Lower leg skin (tissue), 4 donors: ENCODE measurements around the gene UBFD1. TPM values are rescaled to one million over a fixed set of nuclear protein-coding genes. Genes with fewer than 3 reads are reported as not detected.

Experiments
- DNase-seq, 2 donors: peaks; one replicate each; pipeline ENCODE4 v3.0.0-alpha.2; 2019; ENCODE audit warnings: low spot score in 2 of 2
- H3K4me3 ChIP-seq: fragments of 200-600 bp; sonication (generic); 2 replicates; pipeline ENCODE4 v1.5.1; 2017; ENCODE audit warnings: mild to moderate bottlenecking, low read depth; ENCODE audit not compliant: poor library complexity, severe bottlenecking
- POLR2A ChIP-seq, 2 donors: fragments of 450-650 bp; IDR thresholded peaks; one replicate each; pipeline ENCODE4 v1.6.1; 2016 to 2017; ENCODE audit warnings: antibody characterized with exemption in 2 of 2, mild to moderate bottlenecking in 1 of 2, moderate library complexity in 1 of 2
- WGBS, 2 donors: methylation state at CpG; one replicate each; pipeline ENCODE4 v1.1.5; 2018; 5-methylcytosine and 5-hydroxymethylcytosine counted together
- intact Hi-C: fragments of 100-400 bp; cut with DNase I; formaldehyde crosslinking; loops from one replicate; pipeline ENCODE4 v1.15.0; 2023; ENCODE audit warnings: low total_unique reads
- total RNA-seq, 4 donors: library from RNA; depleted of rRNA; stranded (reverse); fragments of >200 nt; gene quantifications; one replicate each; pipeline ENCODE4 v1.1.0, GENCODE V29; 2016
- TF ChIP-seq, protein P1 (sequence below), 3 donors: fragments of 450-650 bp; IDR thresholded peaks; one replicate each; pipeline ENCODE4 v1.5.1; 2016; ENCODE audit warnings: antibody characterized with exemption in 3 of 3, mild to moderate bottlenecking in 3 of 3, moderate library complexity in 2 of 3

UBFD1 gene
- total RNA-seq, 4 donors from 2014 or later: 32.5 to 61.3 (median 42.7) TPM

DNA sequence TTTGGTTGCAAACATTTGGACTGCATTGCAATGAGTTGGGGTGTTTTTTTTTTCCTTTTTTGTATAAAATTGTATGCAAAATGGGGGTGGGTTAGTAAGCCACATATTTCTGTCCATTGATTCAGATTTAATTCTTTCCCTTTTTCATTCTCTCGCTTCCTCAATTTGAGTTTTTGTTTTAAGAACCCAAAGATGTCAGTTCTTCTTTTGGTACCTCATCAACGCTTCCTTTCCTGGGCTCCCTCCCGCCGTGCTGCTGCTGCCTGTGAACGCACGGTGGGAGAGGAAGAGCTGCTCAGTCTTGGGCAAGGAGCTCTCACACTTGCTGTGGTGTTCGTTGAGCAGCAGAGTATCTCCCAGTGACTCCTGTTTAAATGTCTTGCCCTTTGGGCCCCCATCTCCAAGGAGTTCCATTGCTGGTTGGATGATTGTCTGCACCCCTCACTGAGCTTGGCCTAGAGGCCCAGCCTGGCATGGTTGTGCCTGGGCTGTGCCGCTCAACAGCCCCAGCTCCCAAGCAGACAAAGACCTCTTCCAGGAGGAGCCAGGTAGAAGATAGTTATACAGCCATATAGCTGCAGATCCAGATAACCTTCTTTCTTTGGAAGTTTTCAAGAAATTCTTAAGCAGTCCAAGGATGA, 13.6 kb downstream of the UBFD1 start:
- TF ChIP-seq, protein P1, sequence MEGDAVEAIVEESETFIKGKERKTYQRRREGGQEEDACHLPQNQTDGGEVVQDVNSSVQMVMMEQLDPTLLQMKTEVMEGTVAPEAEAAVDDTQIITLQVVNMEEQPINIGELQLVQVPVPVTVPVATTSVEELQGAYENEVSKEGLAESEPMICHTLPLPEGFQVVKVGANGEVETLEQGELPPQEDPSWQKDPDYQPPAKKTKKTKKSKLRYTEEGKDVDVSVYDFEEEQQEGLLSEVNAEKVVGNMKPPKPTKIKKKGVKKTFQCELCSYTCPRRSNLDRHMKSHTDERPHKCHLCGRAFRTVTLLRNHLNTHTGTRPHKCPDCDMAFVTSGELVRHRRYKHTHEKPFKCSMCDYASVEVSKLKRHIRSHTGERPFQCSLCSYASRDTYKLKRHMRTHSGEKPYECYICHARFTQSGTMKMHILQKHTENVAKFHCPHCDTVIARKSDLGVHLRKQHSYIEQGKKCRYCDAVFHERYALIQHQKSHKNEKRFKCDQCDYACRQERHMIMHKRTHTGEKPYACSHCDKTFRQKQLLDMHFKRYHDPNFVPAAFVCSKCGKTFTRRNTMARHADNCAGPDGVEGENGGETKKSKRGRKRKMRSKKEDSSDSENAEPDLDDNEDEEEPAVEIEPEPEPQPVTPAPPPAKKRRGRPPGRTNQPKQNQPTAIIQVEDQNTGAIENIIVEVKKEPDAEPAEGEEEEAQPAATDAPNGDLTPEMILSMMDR (IDR thresholded peaks at IDR 0.05): no peak
- intact Hi-C loops: no loop called here
- no peak for DNase-seq
- no peak overlapping the region for H3K4me3 ChIP-seq
- WGBS, 2 donors: 92 to 96% methylated on average over 8 of the region's 8 CpGs

DNA sequence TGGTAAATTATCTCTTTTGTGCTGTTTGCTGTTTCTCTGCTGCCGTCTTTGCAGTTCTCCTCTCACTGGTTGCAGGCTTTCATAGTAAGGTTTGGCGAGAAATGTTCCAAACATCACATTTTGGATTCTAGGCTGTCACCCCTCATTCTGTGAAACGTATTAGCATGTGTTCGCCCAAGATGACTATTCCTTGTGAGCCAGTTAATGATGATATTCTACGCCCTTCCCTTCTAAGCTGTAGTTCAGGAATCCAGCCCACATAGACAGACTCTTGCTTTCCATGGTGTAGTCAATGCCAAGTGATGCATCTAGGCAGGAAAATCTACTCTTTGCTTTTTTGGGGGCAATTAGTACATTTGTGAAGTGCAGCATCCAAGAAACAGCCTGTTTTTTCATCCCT, 14.4 kb downstream of the UBFD1 start:
- intact Hi-C loops: no loop called here
- no peak overlapping the region for H3K4me3 ChIP-seq
- TF ChIP-seq, protein P1 (IDR thresholded peaks at IDR 0.05): no peak
- no peak for TF ChIP-seq POLR2A (IDR thresholded peaks at IDR 0.05)
- no peak for DNase-seq
- WGBS, 2 donors: 94 to 97% methylated on average over 5 of the region's 5 CpGs

DNA sequence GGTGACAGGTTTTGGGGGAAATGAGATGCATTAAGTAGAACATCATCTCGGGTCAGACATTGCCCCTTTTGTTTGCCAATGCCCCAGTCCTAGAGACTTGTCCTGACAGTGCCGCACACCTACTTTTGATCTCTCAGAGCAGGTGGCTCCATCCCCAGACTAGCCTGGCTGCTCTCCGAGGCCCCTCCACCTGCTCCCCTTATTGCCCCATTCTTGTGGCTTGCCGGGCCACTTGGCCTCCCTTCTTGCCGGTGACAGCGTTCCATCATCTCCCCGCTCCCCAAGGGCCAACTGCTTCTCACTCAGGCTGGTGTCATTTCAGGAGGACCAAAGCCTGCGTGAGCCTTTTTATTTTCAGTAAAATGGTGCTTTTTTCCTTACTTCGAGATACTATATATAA, 14.9 kb downstream of the UBFD1 start:
- no peak for DNase-seq
- 92 to 95% methylated on average over 9 of the region's 9 CpGs for WGBS, 2 donors
- no peak overlapping the region for H3K4me3 ChIP-seq
- intact Hi-C loops: no loop called here
- no peak for TF ChIP-seq POLR2A (IDR thresholded peaks at IDR 0.05)
- TF ChIP-seq, protein P1 (IDR thresholded peaks at IDR 0.05): no peak

DNA sequence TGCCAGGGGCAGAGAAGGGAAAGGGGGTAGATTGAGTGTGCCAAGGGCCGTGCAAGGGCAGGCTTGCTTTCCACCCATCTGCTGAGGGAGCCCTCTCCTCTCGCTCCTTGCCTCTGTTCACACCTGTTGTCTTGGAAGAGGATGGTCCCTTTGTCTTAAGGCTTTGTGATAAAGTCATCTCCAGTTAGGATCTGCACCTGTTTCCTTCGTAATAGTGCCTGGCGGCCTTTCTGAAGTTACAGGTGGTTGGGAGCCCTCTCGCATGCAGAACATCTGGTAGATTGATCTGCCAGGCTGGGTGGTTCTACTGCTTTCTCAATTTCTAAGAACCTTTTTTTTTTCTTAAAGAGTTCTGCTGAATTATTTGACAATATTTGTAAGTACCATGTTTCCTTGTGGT, 16.3 kb downstream of the UBFD1 start:
- intact Hi-C loops: no loop called here
- no peak overlapping the region for H3K4me3 ChIP-seq
- no peak for TF ChIP-seq POLR2A (IDR thresholded peaks at IDR 0.05)
- TF ChIP-seq, protein P1 (IDR thresholded peaks at IDR 0.05): no peak
- WGBS, 2 donors: 76 to 86% methylated on average over 5 of the region's 5 CpGs
- DNase-seq: no peak

DNA sequence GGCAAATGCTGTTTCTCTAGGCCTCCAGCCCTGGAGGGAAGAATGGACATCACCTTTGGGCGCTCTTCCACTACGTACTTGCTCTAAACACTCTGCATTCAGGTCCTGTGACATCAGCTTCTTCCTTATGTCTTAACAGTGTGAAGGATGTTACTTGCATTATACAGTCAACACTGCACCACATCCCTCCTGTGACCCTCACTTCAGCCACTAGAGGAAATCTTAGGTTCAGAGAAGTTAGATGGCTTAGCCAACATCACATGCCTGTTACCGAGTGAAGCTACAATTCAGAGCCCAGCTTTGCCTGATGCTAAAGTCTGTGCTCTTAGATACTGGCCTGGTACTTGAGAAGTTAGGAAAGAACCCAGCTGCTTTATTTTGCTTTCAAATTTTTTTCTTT, 18.3 kb downstream of the UBFD1 start:
- TF ChIP-seq POLR2A (IDR thresholded peaks at IDR 0.05): no peak
- TF ChIP-seq, protein P1 (IDR thresholded peaks at IDR 0.05): no peak
- no peak for DNase-seq
- 87 to 89% methylated on average over 3 of the region's 3 CpGs for WGBS, 2 donors
- intact Hi-C loops: no loop called here
- no peak overlapping the region for H3K4me3 ChIP-seq

DNA sequence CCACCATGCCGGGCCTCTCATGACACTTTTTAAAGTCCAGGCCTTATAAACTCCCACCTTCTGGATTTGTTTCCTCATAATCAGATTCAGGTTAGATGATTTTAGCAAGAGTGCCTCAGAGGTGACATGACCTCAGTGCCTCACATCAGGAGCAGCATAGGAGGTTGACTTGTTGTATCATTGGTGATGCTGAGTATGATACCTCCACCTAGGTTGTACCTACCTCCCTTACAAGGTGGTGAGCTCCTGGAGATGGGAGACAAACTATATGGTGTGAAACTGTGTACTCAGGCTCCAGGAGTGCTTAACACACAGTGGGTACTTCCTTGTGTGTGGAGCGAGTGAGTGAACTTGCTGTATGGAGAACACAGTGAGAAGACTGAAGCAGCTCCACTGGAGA, 20.0 kb downstream of the UBFD1 start:
- intact Hi-C loops: no loop called here
- TF ChIP-seq, protein P1 (IDR thresholded peaks at IDR 0.05): no peak
- TF ChIP-seq POLR2A (IDR thresholded peaks at IDR 0.05): no peak
- DNase-seq: no peak
- H3K4me3 ChIP-seq: no peak overlapping the region
- 92 to 94% methylated on average over 2 of the region's 2 CpGs for WGBS, 2 donors
